ENCODE measurements around the gene KNG1.
"Not testable (repeated sequence)": the region's sequence is repeated elsewhere in the genome, so short reads cannot be mapped to it uniquely, and the experiment has no call there.

KNG1 gene

DNA sequence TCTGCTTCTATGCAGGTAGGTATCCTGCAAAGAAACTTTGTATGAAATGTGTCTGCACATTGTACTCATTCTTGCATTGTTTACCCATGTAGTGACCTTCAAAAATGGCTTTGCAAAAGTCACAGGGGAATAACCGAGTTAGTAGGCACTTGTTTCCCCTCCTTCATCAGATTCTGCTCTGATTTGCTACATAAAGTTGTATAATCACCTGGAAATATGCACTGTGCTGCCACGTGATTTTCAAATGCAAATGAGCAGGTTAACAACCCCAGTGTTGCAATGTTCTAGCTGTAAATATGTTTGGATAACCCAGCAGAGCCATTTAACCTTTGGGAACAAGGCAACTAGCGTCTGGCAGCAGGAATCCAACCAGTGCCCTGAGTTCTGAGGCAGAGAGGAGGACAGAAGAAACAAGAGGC lies at the start of gene KNG1:
Gene KNG1 (plus strand): TSS at position 321 of the 419 bp plus-strand sequence. CDS start 184 bp downstream, outside the sequence.
- DNase-seq (ENCODE audit: low read depth in 3 of 3): no peak

GRCh38 chr3:186668426-186668825 lies 48.7 kb upstream of the KNG1 start:
- DNase-seq (ENCODE audit: low read depth in 3 of 3): no peak

- no peak for DNase-seq (ENCODE audit: low read depth in 3 of 3)
These were observed 47.6 kb upstream of the KNG1 start for GRCh38 chr3:186669378-186670084.

DNA sequence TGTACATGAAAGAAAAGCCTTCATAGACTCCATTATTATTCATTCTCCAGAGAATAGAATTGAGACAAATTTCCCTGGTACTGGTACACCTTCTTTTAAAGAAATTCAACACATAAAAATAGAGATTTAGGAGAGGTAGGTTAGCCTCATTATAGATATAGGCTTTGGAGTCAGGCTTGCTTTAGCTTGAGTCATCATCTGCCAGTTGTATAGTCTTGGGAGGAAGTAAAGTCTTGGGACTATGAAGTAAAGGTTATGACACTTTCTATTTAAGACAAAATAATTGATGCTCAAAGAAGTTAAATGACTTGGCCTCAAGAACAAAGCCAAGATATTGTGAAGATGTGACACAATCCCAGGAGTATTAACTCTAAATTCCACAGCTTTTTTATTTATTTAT lies 47.0 kb upstream of the KNG1 start:
- DNase-seq (ENCODE audit: low read depth in 3 of 3): no peak

DNA sequence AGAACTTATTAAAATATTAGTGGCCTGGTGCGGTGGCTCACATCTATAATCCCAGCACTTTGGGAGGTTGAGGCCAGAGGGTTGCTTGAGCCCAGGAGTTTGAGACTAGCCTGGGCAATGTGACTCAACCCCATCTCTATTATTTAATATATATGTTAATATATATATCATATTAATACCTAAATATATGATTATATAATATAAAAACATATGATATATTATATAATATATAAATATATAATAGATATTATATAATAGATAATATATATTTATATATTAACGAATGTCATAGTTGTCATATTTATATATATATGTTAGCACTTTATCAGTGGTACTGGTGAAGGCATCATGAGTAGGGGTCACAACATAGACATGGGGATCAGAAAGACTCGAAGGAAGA lies 46.1 kb upstream of the KNG1 start:
- no peak for DNase-seq (ENCODE audit: low read depth in 3 of 3)

GRCh38 chr3:186678604-186679003 lies 38.6 kb upstream of the KNG1 start:
- no peak for DNase-seq (ENCODE audit: low read depth in 3 of 3)

- DNase-seq (ENCODE audit: low read depth in 3 of 3): no peak
These were observed 38.0 kb upstream of the KNG1 start for GRCh38 chr3:186679151-186679550.

DNA sequence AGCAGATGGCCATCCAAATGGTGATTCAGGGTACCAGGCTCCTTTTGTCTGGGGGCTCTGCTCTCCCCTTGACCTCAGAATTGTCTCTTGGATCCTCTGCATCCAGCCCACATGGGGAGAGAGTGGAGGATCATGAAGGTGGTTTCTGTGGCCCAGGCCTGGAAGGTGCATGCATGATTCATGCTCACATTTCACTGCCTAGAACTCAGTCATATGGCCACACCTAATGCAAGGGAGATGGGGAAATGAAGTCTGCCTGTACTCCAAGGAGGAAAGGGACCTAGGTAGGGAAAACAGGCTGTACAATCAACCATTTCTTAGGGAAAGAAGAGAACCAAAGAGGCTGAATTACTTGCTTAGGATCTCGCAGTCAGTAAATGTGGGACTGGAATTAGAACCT lies 36.3 kb upstream of the KNG1 start:
- DNase-seq (ENCODE audit: low read depth in 3 of 3): no peak

DNA sequence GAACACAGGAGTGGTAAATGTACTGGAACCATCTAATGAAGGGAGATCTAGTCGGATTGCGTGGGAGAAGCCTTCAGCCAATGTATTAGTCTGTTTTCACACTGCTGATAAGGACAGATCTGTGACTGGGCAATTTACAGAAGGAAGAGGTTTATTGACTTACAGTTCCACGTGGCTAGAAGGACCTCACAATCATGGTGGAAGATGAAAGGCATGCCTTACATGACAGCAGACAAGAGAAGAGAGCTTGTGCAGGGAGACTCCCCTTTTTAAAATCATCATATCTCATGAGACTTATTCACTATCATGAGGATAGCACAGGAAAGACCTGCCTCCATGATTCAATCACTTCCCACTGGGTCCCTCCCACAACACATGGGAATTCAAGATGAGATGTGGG lies 34.3 kb upstream of the KNG1 start:
- no peak for DNase-seq (ENCODE audit: low read depth in 3 of 3)

DNA sequence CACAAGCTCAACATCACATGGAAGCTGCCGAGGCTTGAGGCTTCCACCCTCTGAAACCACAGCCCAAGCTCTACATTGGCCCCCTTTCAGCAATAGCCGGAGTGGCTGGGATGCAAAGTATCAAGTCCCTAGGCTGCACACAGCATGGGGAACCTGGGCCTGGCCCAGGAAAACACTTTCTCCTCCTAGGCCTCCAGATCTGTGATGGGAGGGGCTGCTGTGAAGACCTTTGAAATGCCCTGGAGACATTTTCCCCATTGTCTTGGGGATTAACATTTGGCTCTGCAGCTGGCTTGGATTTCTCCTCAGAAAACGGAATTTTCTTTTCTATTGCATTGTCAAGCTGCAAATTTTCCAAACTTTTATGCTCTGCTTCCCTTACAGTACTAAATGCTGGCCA lies 33.2 kb upstream of the KNG1 start:
- no peak for DNase-seq (ENCODE audit: low read depth in 3 of 3)

GRCh38 chr3:186686475-186686874 lies 30.7 kb upstream of the KNG1 start:
- not testable (repeated sequence) for DNase-seq (ENCODE audit: low read depth in 3 of 3)

DNA sequence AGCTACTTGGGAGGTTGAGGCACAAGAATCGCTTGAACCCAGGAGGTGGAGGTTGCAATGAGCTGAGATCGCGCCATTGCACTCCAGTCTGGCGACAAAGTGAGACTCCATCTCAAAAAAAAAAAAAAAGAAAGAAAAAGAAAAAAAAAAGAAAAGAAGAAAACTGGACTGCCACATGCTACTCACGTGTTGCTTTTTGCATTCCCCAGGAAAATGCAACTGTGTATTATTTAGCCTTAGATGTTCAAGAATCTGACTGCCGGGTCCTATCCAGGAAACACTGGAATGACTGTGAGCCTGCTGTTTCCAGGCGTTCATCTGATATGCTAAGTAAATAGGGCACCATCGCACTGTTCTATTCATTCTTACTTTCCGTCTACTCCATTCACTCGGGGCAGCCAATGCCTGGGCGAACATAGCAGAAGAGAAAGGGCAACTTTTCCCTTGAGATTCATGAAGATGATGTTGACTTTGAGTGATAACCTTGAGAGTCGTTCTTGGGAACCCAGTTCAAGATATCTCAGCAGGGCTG lies 30.0 kb upstream of the KNG1 start:
- no peak for DNase-seq (ENCODE audit: low read depth in 3 of 3)

- not testable (repeated sequence) for DNase-seq (ENCODE audit: low read depth in 3 of 3)
These were observed 26.9 kb upstream of the KNG1 start for GRCh38 chr3:186690304-186690703.

DNA sequence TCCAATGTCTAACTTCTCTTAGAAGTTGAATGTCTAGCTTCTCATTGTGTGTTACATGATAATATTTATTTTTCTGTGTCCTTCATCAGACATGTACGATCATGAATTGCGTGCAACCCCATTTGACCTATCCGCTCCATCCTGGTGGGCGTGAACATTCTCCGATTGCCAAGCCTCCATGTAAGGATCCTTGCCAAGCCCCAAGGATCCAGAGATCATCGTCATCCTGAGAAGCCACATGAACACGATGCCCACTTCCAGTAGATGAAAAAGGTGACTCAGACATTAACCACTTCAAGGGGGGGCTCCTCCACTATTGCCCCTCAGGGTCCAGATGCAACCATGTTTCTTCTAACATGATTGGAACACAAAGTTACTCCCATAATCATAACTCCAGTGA lies 25.5 kb upstream of the KNG1 start:
- DNase-seq (ENCODE audit: low read depth in 3 of 3): no peak

GRCh38 chr3:186693843-186694242 lies 23.3 kb upstream of the KNG1 start:
- DNase-seq (ENCODE audit: low read depth in 3 of 3): no peak

- no peak for DNase-seq (ENCODE audit: low read depth in 3 of 3)
These were observed 22.7 kb upstream of the KNG1 start for GRCh38 chr3:186694288-186695032.

GRCh38 chr3:186696522-186696921 lies 20.6 kb upstream of the KNG1 start:
- no peak for DNase-seq (ENCODE audit: low read depth in 3 of 3)

DNA sequence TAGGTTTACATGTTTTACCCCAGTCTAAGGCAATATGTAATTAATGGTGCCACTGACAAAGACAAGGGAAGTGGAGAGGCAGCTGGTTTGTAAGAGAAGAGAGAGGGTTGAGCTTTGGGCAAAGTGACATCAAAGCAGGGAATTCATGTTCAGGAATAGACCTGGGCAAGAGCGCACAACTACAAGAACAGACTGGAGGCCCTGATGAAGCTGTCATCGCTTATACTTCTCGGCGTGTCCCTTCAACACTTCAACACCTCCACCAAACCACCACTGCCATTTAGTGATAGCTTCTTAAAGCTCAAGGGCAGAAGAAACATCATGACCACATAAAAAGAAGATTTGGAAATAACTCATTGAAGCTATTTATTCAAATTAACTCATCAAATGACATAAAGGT lies 19.6 kb upstream of the KNG1 start:
- no peak for DNase-seq (ENCODE audit: low read depth in 3 of 3)

DNA sequence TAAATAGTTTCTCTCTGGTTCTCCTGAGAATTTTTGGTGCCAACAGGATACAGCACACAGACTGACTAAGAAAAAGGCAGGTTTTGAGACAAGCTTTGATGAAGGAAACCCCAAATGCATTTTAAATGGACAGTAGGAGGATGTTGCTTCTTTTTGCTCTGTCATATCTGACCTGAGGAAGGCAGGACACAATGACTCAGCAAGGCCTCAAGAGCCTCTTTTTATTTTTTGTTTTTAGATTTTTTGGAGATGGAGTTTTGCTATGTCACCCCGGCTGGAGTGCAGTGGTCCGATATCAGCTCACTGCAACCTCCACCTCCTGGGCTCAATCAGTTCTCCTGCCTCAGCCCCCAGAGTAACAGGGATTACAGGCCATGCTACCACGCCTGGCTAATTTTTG lies 16.9 kb upstream of the KNG1 start:
- DNase-seq (ENCODE audit: low read depth in 3 of 3): no peak

- not testable (repeated sequence) for DNase-seq (ENCODE audit: low read depth in 3 of 3)
These were observed 14.7 kb upstream of the KNG1 start for GRCh38 chr3:186702451-186702850.

DNA sequence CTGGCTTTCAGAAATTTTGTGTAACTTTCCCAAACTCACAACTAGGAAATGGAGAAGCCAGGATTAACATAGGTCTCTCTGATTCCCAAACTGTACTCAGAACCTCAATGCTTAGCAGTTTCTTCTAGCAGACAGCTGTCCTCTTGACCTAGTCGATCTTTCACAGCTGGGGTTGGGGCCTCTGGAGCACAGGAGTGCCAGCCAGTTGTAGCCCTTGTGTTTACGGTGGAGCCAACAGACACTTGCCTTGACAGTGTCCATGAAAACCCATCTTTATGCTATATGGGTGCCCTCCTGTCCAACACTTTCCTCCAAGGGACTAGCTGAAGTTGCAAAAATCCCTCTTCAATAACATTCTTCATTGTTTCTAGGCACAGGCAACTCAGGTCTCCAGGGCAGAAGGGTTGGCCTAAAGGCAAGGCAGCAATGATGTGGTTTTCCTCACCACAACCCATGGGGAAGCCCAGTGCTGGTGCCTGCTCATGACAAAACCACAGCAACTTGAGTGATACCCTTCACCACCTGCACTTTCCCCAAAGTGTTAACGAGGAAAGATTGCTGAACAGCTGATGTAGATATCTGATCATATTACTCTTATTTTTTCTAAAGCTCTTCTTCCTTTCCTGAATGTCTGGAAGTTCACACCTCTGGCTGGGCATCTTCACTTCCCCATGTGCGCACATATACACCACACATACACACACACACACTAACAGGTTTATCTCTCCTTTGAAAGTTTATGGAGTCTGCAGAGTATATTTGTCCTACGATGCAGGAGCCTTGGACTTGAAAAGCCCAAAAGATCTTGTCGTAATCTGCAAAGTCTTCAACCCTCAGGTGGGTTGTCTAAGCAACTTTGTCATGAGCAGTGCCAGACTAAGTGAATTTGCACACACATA lies 11.0 kb upstream of the KNG1 start:
- peak in 2 of 3 experiments; percentile 5 to 31 for DNase-seq (ENCODE audit: low read depth in 3 of 3)
